Ectodermal cell (in vitro differentiated cells): ENCODE data around the gene TBC1D22A.

Experiments used
- H3K27ac ChIP-seq: 2 replicates; pipeline ENCODE4 v1.7.0; 2013; ENCODE audit warnings: mild to moderate bottlenecking, low read depth, low read length; ENCODE audit not compliant: insufficient read depth, poor library complexity, severe bottlenecking
- H3K27me3 ChIP-seq: 2 replicates; pipeline ENCODE4 v1.7.0; 2013; ENCODE audit warnings: mild to moderate bottlenecking, low read length; ENCODE audit not compliant: insufficient read depth, control insufficient read depth, poor library complexity, severe bottlenecking
- H3K36me3 ChIP-seq: one replicate; pipeline ENCODE4 v1.7.0; 2013; ENCODE audit warnings: low read length; ENCODE audit not compliant: control insufficient read depth, insufficient read depth
- H3K4me1 ChIP-seq: one replicate; pipeline ENCODE4 v1.7.0; 2013; ENCODE audit warnings: low read length; ENCODE audit not compliant: control insufficient read depth, insufficient read depth
- H3K4me3 ChIP-seq: 2 replicates; pipeline ENCODE4 v1.7.0; 2013; ENCODE audit warnings: low read depth, low read length, control low read depth; ENCODE audit not compliant: insufficient read depth
- H3K9me3 ChIP-seq: 2 replicates; pipeline ENCODE4 v1.7.0; 2013; ENCODE audit warnings: mild to moderate bottlenecking, low read length, moderate library complexity; ENCODE audit not compliant: control insufficient read depth
- WGBS, 2 experiments: methylation state at CpG; one replicate each; pipeline ENCODE4 v1.1.7; 2013; ENCODE audit warnings: missing lambda C conversion rate in 2 of 2; 5-methylcytosine and 5-hydroxymethylcytosine counted together

The TBC1D22A gene

DNA sequence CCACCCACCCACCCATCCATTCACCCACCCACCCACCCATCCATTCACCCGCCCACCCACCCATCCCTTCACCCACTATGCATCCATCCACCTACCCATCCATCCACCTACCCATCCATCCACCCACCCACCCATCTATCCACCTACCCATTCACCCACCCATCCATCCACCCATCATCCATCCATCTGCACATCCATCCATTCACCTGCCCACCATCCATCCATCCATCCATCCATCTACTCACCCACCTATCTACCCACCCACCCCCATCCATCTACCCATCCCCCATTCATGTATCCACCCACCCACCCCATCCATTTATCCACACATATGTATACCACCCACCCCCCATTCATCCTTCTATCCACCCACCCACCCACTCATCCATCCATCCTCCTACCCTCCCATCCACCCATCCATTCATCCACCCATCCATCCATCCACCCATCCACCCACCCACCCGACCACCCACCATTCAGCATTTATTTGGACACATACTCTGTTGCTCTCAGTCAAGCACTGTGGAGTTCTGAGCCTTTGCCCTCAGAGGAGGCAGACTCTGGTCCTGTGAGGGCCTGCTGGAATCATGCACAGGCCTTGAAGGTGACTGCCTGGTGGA is 380.1 kb downstream of the TBC1D22A start:
- H3K4me1 ChIP-seq = no peaks in the 10 kb centered on the region
- H3K27me3 ChIP-seq = no peaks in the 10 kb centered on the region
- no peaks in the 10 kb centered on the region for H3K36me3 ChIP-seq
- 86 to 92% methylated on average over 1 of the region's 2 CpGs for WGBS, 2 experiments
- H3K27ac ChIP-seq = no peak overlapping the region
- no peaks in the 10 kb centered on the region for H3K9me3 ChIP-seq
- no peak overlapping the region for H3K4me3 ChIP-seq

DNA sequence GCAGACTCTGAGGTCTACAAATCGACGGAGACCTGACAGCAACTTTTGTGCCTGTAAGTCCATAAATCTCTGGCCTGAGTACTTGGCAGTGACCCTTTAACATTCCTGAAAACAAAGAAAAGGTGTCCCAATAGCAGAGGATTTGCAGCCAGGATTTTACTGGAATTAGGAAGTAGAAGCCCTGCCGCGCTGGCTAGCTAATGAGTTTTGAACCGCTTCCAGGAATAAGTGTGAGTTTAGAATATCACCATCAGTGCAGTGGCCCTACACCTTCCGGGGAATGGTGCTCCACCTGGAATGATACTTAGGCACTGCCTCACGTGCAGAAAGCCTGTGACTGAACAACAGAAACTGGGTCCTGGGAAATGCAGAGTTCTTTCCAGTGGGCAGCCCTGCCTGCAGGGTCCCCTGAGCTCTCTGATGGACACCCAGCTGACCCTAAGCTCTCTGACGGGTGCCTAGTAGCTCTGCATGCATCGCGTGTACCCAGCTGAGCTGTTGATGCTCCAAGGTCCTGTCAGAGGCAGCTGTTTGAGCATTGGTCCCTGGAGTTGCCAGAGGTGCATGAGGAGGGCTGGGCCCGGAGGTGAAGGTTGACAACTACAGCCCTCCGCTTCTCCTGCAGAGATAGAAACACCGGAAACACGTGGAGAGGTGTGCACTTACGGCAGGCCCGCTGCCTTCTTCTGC is 380.9 kb downstream of the TBC1D22A start:
- no peak overlapping the region for H3K4me3 ChIP-seq
- H3K27ac ChIP-seq = no peak overlapping the region

DNA sequence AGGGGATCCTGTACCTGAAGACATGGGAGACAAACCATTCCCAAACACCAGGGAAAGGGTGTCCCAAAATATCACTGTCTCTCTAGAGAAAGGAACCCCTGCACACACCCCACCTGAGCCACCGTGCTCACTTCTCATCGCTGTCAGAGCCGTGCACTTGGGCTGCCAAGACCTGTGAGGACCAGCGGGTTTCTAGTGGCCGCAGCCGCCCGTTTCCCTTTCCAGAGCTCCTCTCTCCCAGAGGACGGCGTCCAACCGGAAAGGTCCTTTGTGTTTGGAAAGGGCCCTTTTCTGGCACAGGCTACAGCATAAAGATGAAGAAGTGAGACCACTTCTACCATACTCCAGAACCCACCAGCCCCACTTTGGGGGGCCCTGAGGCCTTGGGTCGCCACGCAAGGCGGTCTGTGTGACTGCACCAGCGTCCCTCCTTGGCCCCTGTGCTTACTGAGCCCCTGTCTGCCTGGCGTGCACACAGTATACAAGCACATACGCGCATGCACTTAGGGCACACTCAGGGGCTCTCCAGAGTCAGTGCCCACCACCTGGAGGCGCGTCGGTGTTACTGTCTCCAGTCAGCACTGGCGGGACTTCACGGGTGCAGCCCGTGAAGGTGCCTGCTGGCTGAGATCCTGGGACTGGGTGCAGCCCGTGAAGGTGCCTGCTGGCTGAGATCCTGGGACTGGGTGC is 381.8 kb downstream of the TBC1D22A start:
- Histone ChIP-seq H3K4me3 (no peak overlapping the region), H3K27ac (no peak overlapping the region), H3K27me3 (no peaks in the 10 kb centered on the region), H3K9me3 (no peaks in the 10 kb centered on the region), H3K36me3 (no peaks in the 10 kb centered on the region), H3K4me1 (no peaks in the 10 kb centered on the region)
- WGBS, 2 experiments = 96 to 97% methylated on average over 23 to 24 of the region's 24 CpGs

More for the DNA sequence above, 380.9 kb downstream of the TBC1D22A start:
- H3K36me3 ChIP-seq = no peaks in the 10 kb centered on the region
- WGBS, 2 experiments = 91 to 93% methylated on average over 16 of the region's 16 CpGs
- H3K4me1 ChIP-seq = no peaks in the 10 kb centered on the region
- H3K9me3 ChIP-seq = no peaks in the 10 kb centered on the region
- no peaks in the 10 kb centered on the region for H3K27me3 ChIP-seq

DNA sequence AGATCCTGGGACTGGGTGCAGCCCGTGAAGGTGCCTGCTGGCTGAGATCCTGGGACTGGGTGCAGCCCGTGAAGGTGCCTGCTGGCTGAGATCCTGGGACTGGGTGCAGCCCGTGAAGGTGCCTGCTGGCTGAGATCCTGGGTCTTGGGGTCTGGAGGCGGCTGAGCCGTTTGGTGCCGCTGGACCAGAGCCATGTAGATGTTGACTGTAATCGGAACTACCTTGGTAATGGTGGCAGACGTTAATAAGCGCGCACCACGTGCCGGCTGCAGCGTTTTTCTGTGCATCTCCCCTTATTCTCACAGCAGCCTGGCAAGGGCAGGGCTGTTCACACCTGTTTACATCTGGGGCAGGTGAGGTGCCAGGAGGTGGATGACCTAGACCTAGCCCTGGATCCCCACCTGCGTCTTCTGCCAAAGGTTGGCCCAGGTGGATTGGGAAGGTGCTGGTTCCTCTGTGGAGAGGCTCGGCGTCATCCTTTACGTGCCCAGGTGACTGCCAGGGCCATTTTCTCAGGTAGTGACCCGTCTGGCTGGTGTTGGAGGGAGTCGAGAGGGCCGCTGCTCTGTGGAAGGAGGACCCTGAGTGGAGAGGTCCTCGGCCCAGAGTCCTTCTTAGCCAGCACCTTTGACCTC is 382.5 kb downstream of the TBC1D22A start:
- H3K36me3 ChIP-seq = no peaks in the 10 kb centered on the region
- WGBS, 2 experiments = 94 to 96% methylated on average over 20 of the region's 21 CpGs

DNA sequence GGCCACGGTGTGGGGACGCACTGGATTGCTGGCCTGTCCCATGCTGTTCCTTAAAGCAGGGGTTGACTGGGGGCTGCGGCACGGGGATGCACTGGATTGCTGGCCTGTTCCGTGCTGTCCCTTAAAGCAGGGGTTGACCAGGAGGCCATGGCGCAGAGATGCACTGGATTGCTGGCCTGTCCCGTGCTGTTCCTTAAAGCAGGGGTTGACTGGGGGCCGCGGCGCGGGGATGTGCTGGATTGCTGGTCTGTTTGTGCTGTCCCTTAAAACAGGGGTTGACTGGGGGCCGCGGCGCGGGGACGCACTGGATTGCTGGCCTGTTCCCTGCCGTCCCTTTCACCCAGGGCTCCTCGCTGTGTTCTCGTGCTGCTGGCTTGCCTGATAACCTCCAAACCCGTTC is 383.4 kb downstream of the TBC1D22A start:
- no peaks in the 10 kb centered on the region for H3K36me3 ChIP-seq
- 94% methylated on average over 20 of the region's 20 CpGs for WGBS, 2 experiments

More for the DNA sequence above, 382.5 kb downstream of the TBC1D22A start:
- Histone ChIP-seq H3K4me3 (no peak overlapping the region), H3K27me3 (no peaks in the 10 kb centered on the region), H3K4me1 (no peaks in the 10 kb centered on the region), H3K27ac (no peak overlapping the region), H3K9me3 (no peaks in the 10 kb centered on the region)

DNA sequence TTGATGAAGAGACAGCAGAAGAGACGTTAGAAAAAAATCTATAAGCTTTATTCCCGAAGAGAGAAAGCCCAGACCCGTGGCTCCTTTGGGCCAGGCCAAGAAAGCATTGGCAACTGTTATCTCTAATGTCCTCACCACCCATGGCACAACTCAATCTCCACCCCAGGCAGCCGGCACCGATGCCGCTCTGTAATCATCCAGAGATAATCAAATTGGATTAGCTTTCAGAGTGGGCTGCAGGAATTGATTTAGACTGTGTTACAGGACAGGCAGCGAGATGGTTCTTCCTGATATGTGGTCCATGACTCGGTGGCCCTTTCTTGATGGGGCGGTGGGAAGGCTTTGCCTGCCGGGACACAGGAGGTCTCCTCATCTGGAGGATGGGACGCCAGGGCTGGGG is 383.9 kb downstream of the TBC1D22A start:
- Histone ChIP-seq H3K9me3 (no peaks in the 10 kb centered on the region), H3K4me1 (no peaks in the 10 kb centered on the region), H3K4me3 (no peak overlapping the region), H3K27me3 (no peaks in the 10 kb centered on the region), H3K36me3 (no peaks in the 10 kb centered on the region), H3K27ac (no peak overlapping the region)
- 93 to 94% methylated on average over 11 of the region's 11 CpGs for WGBS, 2 experiments

More for the DNA sequence above, 383.4 kb downstream of the TBC1D22A start:
- no peaks in the 10 kb centered on the region for H3K4me1 ChIP-seq
- no peak overlapping the region for H3K27ac ChIP-seq
- no peaks in the 10 kb centered on the region for H3K9me3 ChIP-seq
- H3K4me3 ChIP-seq = no peak overlapping the region
- no peaks in the 10 kb centered on the region for H3K27me3 ChIP-seq

DNA sequence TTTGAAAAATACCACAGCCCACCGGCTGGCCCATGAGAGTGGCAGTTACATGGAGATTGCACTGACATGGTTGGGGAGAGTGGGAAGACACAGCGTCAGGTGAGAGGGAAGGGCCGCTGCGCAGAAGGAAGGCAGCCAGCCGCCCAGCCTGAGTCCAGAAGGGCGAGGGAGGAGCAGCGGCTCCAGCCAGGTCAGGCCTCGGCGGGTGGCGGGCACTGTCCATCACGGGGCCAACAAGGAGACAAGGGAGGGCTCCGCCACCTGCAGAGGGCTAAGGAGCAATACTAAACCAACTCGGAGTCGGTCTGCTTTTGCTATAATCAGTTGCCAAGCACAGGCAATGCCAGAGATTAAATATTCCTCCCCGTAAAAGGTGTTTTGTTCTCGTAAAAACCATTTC is 384.5 kb downstream of the TBC1D22A start:
- no peaks in the 10 kb centered on the region for H3K36me3 ChIP-seq
- 92% methylated on average over 16 of the region's 16 CpGs for WGBS, 2 experiments
- no peak overlapping the region for H3K4me3 ChIP-seq
- H3K4me1 ChIP-seq = no peaks in the 10 kb centered on the region
- H3K27me3 ChIP-seq = no peaks in the 10 kb centered on the region
- H3K27ac ChIP-seq = no peak overlapping the region
- no peaks in the 10 kb centered on the region for H3K9me3 ChIP-seq

DNA sequence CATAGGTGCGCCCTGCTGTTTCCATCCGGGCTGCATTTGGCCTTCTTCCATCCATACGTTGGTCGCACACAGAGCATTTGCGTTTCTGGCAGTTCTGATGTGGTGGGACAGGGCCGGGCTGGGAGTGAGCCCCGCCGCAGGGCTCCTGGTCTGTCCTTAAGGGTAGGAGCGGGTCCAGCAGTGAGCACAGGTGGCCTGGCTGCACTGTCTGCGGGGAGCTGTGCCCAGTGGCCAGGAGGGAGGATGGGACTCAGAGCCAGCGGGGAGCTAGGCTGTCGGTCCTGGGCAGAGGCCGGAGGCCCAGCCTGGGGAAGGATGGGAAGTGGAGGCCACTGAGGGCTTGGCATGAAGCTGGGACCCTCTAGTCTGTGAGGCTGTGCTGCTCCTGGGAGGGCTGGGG is 385.1 kb downstream of the TBC1D22A start:
- Histone ChIP-seq H3K36me3 (no peaks in the 10 kb centered on the region), H3K27ac (no peak overlapping the region), H3K4me1 (no peaks in the 10 kb centered on the region), H3K27me3 (no peaks in the 10 kb centered on the region), H3K4me3 (no peak overlapping the region), H3K9me3 (no peaks in the 10 kb centered on the region)
- 96 to 97% methylated on average over 13 of the region's 13 CpGs for WGBS, 2 experiments

DNA sequence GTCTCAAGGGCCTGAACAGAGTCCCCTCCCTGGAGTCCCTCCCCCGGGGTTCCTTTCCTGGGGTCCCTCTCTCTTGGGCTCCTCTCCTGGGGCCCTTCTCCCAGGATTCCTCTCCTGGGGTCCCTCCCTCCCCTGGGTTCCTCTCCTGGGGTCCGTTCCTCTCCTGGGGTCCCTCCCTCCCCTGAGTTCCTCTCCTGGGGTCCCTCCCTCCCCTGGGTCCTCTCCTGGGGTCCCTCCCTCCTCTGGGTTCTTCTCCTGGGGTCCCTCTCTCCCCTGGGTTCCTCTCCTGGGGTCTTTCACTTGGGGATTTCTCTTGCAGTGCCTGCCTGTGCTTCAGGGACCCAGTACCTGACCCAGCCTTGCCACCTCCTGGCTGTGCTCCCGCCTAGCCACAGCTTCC is 386.1 kb downstream of the TBC1D22A start:
- no peaks in the 10 kb centered on the region for H3K9me3 ChIP-seq
- no peaks in the 10 kb centered on the region for H3K27me3 ChIP-seq
- no peaks in the 10 kb centered on the region for H3K4me1 ChIP-seq
- no peak overlapping the region for H3K27ac ChIP-seq
- no peaks in the 10 kb centered on the region for H3K36me3 ChIP-seq
- no peak overlapping the region for H3K4me3 ChIP-seq
- 89 to 92% methylated on average over 3 of the region's 3 CpGs for WGBS, 2 experiments
